GM19467 (cell line): ENCODE measurements around the gene KCNQ4.

Experiments
- ATAC-seq: cut with Tn5 transposase; IDR thresholded peaks from one replicate; pipeline ENCODE4 v1.9.1; 2021; ENCODE audit warnings: mild to moderate bottlenecking, moderate library complexity; ENCODE audit not compliant: unreplicated experiment

The KCNQ4 gene

DNA sequence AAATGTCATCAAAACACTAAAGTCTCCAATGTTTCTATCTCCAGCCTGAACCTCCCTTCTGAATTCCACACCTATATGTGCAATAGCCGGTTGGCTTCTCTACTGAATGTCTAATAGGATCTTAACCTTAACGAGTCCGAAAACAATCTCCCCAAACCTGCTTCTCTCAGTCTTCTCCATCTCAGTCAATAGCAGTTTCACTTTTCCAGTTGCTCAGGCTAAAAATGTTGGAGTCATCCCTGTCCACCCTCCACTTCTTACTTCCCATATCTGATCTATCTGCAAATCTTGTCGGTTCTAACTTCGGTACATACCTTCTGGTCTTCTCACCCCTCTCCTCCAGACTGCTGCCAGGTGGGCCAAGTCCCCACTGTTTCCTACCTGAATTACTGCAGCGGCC, 104.1 kb downstream of the KCNQ4 start:
- ATAC-seq = no peak
